Measurements from ENCODE around the gene GGA1.
A peak's percentile ranks its signal among the peaks of the same experiment; 100 is the strongest.

GGA1 gene

DNA sequence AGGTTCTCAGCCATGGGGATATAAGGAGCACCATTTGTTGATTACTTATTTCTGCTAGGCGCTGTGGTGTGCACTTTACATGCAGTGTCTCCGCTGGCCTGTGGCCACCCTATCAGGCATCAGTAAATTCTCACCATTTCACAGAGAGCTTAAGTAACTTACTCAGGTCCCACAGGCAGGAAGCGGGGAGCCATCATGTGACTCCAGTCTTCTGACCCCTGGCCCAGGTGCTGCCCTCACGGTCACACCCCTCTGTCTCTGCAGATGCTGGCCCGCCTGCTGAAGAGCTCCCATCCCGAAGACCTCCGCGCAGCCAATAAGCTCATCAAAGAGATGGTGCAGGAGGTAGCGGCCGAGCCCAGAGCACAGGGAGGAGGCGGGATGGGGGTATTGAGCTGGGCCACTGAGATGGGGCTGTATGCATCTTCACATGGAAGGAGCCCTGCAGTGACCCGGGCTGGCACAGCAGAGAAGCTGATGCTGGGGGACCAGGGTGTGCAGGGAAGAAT, 12.8 kb downstream of the GGA1 start:
- Histone ChIP-seq H3K9me3 (no peaks in the 10 kb centered on the region), H3K4me1 (peaks cover 4% of the 10 kb centered on the region), H3K4me3 (ENCODE audit: low read depth, low read length) (no peak overlapping the region), H3K27me3 (no peaks in the 10 kb centered on the region), H3K36me3 (peaks cover 19% of the 10 kb centered on the region)
- TF ChIP-seq, protein P1, sequence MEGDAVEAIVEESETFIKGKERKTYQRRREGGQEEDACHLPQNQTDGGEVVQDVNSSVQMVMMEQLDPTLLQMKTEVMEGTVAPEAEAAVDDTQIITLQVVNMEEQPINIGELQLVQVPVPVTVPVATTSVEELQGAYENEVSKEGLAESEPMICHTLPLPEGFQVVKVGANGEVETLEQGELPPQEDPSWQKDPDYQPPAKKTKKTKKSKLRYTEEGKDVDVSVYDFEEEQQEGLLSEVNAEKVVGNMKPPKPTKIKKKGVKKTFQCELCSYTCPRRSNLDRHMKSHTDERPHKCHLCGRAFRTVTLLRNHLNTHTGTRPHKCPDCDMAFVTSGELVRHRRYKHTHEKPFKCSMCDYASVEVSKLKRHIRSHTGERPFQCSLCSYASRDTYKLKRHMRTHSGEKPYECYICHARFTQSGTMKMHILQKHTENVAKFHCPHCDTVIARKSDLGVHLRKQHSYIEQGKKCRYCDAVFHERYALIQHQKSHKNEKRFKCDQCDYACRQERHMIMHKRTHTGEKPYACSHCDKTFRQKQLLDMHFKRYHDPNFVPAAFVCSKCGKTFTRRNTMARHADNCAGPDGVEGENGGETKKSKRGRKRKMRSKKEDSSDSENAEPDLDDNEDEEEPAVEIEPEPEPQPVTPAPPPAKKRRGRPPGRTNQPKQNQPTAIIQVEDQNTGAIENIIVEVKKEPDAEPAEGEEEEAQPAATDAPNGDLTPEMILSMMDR (IDR thresholded peaks at IDR 0.05; ENCODE audit: low read depth, low read length), result no peak
- peak; percentile 8 for DNase-seq

DNA sequence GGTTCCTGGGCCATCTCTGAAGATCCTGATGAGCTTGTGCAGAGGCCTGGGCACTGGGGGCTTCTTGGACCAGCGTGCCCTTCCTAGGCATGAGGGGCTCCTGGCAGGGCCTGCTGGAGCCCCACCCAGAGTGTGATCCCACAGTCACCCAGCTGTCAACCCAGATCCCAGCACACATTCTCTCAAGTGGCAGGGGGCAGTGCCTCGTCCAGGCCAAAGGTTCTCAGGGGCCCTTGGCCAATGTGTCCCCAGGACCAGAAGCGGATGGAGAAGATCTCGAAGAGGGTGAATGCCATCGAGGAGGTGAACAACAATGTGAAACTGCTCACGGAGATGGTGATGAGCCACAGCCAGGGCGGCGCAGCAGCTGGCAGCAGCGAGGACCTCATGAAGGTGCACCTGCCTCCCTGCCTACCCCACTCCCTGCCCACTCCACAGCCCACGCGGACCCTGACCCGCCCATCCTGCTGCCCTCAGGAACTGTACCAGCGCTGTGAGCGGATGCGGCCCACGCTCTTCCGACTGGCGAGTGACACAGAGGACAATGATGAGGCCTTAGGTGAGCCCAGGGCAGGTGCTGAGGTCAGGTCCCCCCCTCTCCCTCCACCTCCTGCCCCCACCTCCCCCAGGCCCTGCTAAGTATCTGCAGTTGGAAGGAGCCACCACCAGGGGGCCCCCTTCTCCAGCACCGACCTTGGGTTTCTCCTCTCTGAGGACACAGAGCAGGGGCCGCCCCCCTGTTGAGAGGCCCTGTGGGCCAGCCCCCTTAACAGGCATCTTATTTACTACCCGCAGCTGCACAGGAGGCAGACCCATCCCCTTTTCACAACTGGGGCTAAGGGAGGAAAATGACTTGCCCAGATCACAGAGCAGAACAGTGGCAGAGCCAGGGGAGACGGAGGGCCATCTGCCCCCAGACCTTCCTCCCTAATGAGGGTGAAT, 14.7 kb downstream of the GGA1 start:
- peaks cover 4% of the 10 kb centered on the region for H3K4me1 ChIP-seq
- H3K27me3 ChIP-seq, result no peaks in the 10 kb centered on the region
- TF ChIP-seq, protein P1 (IDR thresholded peaks at IDR 0.05; ENCODE audit: low read depth, low read length), result peak; percentile 79
- peak; percentile 83 for DNase-seq
- no peaks in the 10 kb centered on the region for H3K9me3 ChIP-seq
- H3K36me3 ChIP-seq, result peaks cover 17% of the 10 kb centered on the region
- H3K4me3 ChIP-seq (ENCODE audit: low read depth, low read length), result no peak overlapping the region

DNA sequence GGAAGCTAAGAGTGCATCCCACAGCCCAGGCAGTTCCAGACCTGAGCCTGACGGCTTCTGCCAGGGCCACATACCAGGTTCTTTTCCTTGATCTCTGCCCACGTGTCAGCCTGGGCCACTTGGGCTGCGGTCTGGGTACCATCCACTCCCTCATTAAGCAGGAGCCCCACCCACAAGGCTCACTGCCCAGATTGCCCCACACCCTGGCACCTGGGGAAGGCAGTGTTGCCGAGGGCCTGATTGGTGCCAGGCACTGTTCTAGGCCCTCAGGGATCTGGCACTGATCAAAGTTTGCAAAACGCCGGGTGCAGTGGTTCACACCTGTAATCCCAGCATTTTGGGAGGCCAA, 15.4 kb downstream of the GGA1 start:
- TF ChIP-seq, protein P1 (IDR thresholded peaks at IDR 0.05; ENCODE audit: low read depth, low read length), result no peak
- Histone ChIP-seq H3K4me3 (ENCODE audit: low read depth, low read length) (no peak overlapping the region), H3K9me3 (no peaks in the 10 kb centered on the region), H3K36me3 (peaks cover 11% of the 10 kb centered on the region), H3K27me3 (no peaks in the 10 kb centered on the region), H3K4me1 (peaks cover 7% of the 10 kb centered on the region)
- DNase-seq, result no peak

DNA sequence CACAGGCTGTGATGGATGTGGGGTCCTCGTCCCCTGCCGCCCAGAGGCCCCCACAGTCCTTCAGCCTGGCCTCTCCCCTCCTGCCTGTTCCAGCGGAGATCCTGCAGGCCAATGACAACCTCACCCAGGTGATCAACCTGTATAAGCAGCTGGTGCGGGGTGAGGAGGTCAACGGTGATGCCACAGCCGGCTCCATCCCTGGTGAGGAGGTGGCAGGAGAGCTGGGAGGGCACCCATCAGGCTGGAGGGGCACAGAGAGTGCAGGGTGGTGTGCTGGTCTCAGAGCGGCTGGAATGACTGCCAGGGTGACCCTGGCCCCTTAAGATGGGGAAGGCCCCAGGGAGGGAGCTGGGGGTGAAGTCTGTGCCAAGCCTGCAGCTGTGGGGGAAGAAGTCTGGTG, 16.2 kb downstream of the GGA1 start:
- H3K36me3 ChIP-seq, result peaks cover 9% of the 10 kb centered on the region
- peaks cover 11% of the 10 kb centered on the region for H3K4me1 ChIP-seq
- no peaks in the 10 kb centered on the region for H3K27me3 ChIP-seq

DNA sequence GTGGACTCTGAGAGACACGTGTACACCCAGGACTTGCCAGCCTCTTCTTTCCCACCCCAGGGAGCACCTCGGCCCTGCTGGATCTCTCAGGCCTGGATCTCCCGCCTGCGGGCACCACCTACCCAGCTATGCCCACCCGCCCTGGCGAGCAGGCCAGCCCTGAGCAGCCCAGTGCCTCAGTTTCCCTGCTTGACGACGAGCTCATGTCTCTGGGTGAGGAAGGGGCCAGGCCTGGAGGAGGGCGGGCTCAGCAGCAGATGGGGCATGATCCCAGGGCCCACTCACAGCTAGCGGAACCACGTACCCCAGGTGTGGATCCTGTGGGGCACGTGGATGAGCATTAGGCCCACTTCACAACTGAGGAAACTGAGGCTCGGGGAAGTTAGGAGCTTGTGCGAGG, 17.1 kb downstream of the GGA1 start:
- peaks cover 14% of the 10 kb centered on the region for H3K4me1 ChIP-seq
- no peak overlapping the region for H3K4me3 ChIP-seq (ENCODE audit: low read depth, low read length)
- H3K9me3 ChIP-seq, result no peaks in the 10 kb centered on the region
- TF ChIP-seq, protein P1 (IDR thresholded peaks at IDR 0.05; ENCODE audit: low read depth, low read length), result no peak
- no peaks in the 10 kb centered on the region for H3K27me3 ChIP-seq
- no peak for DNase-seq
- H3K36me3 ChIP-seq, result peaks cover 6% of the 10 kb centered on the region

More for the DNA sequence above, 16.2 kb downstream of the GGA1 start:
- TF ChIP-seq, protein P1 (IDR thresholded peaks at IDR 0.05; ENCODE audit: low read depth, low read length), result no peak
- no peak for DNase-seq
- no peaks in the 10 kb centered on the region for H3K9me3 ChIP-seq
- H3K4me3 ChIP-seq (ENCODE audit: low read depth, low read length), result no peak overlapping the region

DNA sequence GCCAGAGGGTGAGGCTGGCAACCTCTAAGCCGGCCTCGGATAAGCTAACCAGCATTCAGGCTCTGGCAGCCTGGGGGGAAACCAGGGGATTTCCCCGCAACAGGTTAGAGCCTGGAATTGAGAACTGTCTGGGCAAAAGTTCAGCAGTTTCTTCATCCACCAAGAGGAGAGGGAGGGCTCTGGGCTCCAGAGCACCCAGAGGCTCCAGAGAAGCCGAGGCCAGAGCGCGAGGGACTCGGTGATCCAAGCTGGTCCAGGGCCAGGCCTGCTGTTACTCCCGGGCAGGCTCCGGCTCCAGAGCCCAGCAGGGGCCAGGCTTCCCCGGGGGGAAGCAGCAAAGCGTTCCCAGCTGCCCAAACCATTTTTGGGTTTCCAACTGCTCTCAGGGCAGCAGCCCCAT, 17.5 kb downstream of the GGA1 start:
- peaks cover 6% of the 10 kb centered on the region for H3K36me3 ChIP-seq
- H3K4me1 ChIP-seq, result peaks cover 17% of the 10 kb centered on the region
- TF ChIP-seq, protein P1 (IDR thresholded peaks at IDR 0.05; ENCODE audit: low read depth, low read length), result no peak
- H3K9me3 ChIP-seq, result no peaks in the 10 kb centered on the region
- no peak for DNase-seq
- no peak overlapping the region for H3K4me3 ChIP-seq (ENCODE audit: low read depth, low read length)
- no peaks in the 10 kb centered on the region for H3K27me3 ChIP-seq
